ENCODE results near the gene ABR.
"Not testable (repeated sequence)": the region's sequence is repeated elsewhere in the genome, so short reads cannot be mapped to it uniquely, and the experiment has no call there.

The ABR gene

GRCh38 chr17:1173432-1174262 lies 6.1 kb downstream of the ABR start:
- DNase-seq (ENCODE audit: low read depth in 3 of 3), result no peak

DNA sequence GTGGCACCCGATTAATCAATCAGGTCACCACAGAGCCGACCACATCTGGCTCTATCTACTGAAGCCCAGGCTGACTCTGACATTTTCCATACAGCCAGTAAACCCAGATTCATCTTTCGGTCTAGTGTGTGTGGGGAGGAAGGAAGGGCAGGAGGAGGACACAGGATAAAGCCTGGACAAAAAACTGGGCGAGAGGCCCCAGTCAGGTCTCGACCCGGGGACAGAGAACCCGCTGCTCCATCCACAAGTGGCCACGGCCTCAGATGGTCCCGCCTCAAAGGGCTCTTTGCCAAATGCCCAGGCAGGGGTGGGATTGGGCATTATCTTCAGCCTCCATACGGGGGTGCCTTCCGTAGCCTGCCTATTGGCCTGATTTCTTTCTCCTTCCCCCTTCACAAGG lies 7.8 kb downstream of the ABR start:
- no peak for DNase-seq (ENCODE audit: low read depth in 3 of 3)

- no peak for DNase-seq (ENCODE audit: low read depth in 3 of 3)
These were observed 9.0 kb downstream of the ABR start for GRCh38 chr17:1170739-1171138.

- DNase-seq (ENCODE audit: low read depth in 3 of 3), result no peak
These were observed 9.9 kb downstream of the ABR start for GRCh38 chr17:1169929-1170312.

DNA sequence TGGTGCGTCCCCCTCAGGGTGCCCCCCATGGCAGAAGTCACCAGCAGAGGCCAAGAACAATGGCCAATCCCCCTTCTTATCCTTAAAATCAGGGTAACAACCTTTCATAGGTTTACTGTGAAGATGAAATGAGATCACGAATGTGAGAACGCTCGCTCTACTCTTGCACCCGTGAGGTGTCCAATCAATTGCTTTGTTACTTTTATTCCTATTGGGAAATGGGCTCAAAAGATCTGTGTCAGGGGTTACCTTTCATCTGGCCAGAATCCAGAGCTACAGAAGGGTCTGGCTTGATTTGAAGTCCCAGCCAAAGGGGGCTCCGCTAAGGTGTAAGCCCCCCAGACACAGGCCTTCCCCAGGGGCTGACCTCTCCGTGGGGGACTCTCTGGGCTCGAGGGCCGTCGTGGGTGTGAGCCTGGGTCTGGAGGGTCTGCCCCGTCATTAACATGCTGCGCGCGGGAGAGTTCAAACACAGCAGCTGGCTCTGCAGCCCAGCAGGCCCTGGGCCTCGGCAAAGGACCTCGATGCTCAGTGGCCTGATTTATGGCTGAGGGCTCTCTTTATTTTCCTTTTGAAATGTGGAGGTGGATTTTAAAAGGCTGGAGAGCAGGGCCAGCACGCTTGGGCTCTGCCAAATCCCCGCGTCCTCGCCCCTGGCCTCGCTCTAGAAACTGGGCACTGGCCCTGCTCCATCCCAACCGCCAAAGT lies 10.4 kb downstream of the ABR start:
- DNase-seq (ENCODE audit: low read depth in 3 of 3), result no peak

- no peak for DNase-seq (ENCODE audit: low read depth in 3 of 3)
These were observed 11.1 kb downstream of the ABR start for GRCh38 chr17:1168533-1169220.

- no peak for DNase-seq (ENCODE audit: low read depth in 3 of 3)
These were observed 13.5 kb downstream of the ABR start for GRCh38 chr17:1166276-1166675.

- DNase-seq (ENCODE audit: low read depth in 3 of 3), result no peak
These were observed 13.9 kb downstream of the ABR start for GRCh38 chr17:1165836-1166235.

DNA sequence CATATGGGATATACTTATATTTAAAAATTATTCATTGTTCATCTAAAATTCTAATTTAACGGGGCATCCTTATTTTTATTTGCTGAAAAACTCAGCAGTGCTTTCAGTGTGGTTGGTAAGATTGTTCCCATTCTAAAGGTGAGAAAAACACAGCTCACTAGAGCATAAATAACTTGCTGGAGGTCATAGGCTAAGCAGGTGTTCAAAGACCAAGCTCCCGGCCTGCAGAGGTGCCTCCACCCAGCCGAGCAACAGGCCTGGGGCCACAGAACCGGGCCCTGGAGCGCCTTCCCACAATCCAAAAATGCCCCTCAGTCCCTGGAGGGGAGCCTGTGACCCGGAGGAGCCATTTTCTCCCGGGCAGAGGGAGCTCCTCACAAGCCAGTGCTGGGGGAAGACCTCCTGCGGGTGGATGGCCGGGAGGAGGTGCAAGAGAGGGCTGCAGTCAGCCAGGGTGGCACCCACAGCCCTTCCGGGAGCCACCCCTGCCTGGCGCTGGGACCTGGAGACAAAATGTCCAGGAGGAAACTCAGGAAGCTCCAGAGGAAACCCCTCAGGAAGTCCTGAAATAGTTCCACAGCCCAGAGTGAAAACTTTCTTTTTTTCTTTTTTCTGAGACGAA lies 14.7 kb downstream of the ABR start:
- DNase-seq (ENCODE audit: low read depth in 3 of 3), result no peak

GRCh38 chr17:1162116-1162855 lies 17.5 kb downstream of the ABR start:
- no peak for DNase-seq (ENCODE audit: low read depth in 3 of 3)

- DNase-seq (ENCODE audit: low read depth in 3 of 3), result no peak
These were observed 19.0 kb downstream of the ABR start for GRCh38 chr17:1160591-1161390.

DNA sequence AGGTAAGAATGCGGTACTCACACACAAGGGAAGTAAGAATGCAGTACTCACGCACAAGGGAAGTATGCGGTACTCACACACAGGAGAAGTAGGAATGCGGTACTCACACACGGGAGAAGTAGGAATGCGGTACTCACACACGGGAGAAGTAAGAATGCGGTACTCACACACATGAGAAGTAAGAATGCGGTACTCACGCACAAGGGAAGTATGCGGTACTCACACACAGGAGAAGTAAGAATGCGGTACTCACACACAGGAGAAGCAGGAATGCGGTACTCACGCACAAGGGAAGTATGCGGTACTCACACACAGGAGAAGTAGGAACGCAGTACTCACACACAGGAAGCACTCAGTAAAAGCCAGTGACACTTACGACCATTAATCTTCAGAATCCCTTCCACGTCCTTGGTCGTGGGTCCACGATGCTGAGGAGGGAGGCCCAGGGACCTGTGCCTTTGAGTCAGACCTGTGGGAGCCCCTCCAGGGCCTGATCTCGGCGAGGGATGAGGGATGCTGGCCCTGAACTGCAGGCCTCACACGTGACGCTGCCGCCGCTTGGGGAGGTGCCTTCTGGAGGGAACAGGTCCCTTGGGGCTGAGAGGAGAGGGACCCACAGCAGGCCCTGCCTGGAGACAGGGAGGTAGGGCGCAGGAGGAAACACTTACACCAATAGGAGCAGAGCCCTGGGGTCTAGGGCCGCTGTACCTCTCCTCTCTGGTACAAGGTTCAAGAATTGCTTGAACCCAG lies 20.2 kb downstream of the ABR start:
- no peak for DNase-seq (ENCODE audit: low read depth in 3 of 3)

- DNase-seq (ENCODE audit: low read depth in 3 of 3), result no peak
These were observed 20.9 kb downstream of the ABR start for GRCh38 chr17:1158879-1159278.

GRCh38 chr17:1156864-1157263 lies 22.9 kb downstream of the ABR start:
- no peak for DNase-seq (ENCODE audit: low read depth in 3 of 3)

DNA sequence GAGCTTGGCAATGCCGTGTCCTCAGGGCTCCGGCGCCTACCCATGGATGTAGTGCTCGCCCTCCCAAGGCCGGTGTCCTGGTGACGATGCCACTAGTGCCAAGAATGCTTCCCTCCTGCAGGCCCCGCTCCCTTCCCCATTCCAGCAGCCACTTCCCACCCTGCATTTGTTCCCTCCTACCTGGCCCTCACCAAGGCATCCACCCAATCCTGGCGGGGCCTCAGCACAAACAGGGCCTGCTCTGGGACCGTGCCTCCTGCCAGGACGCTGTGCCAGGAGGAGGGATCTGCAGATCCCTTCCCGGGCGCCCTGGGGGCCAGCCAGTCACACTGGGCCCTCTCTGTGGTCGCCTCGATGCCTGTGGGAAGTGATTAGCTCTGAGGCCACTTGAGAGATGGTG lies 25.1 kb downstream of the ABR start:
- no peak for DNase-seq (ENCODE audit: low read depth in 3 of 3)

GRCh38 chr17:1153795-1154546 lies 25.8 kb downstream of the ABR start:
- DNase-seq (ENCODE audit: low read depth in 3 of 3), result no peak

- not testable (repeated sequence) for DNase-seq (ENCODE audit: low read depth in 3 of 3)
These were observed 27.2 kb downstream of the ABR start for GRCh38 chr17:1152582-1152981.

GRCh38 chr17:1150863-1151600 lies 28.7 kb downstream of the ABR start:
- no peak for DNase-seq (ENCODE audit: low read depth in 3 of 3)

DNA sequence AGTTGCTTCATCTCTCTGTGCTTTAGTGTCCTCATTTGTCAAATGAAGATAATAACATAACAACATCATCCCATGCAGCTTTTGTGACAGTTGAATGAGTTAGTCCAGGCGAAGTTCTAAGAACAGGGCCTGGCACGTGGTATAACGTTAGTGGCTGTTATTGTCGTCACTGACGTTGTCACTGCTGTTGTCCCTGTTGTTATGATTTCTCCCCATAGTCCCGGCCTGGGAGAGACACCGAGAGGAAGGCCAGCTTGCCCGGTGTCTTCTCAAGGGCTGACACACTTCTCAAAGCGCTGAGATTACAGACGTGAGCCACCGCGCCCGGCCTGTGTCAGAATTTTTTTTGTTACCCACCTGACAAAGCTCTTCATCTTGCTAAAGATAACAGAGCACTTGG lies 29.9 kb downstream of the ABR start:
- no peak for DNase-seq (ENCODE audit: low read depth in 3 of 3)
